Measurements from ENCODE around the gene SOHLH1. TPM values are rescaled to one million over a fixed set of nuclear protein-coding genes. Genes with fewer than 3 reads are reported as not detected.
"Not testable (repeated sequence)": the region's sequence is repeated elsewhere in the genome, so short reads cannot be mapped to it uniquely, and the experiment has no call there.

SOHLH1 gene
- polyA plus RNA-seq, 6 donors from 2014 or later: not detected

- peaks cover 0 to 6% (median 4%) of the 10 kb centered on the region in 3 donors for H3K27me3 Mint-ChIP-seq
- H3K4me1 Mint-ChIP-seq: no peaks in the 10 kb centered on the region
- DNase-seq (no peak), ATAC-seq (ENCODE audit: low read depth in 2 of 2) (no peak)
- H3K4me3 Mint-ChIP-seq: no peak overlapping the region
- H3K36me3 Mint-ChIP-seq: no peaks in the 10 kb centered on the region
- no peak overlapping the region for H3K27ac Mint-ChIP-seq
- H3K9me3 Mint-ChIP-seq: no peaks in the 10 kb centered on the region
Observed at GRCh38 chr9:135674977-135675376, 24.3 kb downstream of the SOHLH1 start.

DNA sequence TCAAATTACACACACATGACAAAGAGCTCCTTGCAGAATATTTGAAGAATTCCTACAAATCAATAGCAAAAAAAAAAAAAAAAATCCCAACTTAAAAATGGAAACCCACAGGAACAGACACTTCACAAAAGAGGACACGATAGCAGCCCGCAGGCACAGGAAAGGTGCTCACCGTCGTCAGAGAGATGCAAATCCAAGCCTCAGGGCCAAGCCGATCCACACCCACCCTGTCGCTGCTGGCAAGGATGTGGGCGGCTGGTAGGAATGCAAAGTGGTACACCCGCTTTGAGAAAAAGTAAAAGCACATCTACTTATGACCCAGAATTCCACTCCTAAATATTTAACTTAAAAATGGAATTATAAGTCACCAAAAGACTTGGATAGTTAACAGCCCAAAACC lies 25.3 kb downstream of the SOHLH1 start:
- ATAC-seq (ENCODE audit: low read depth in 2 of 2) (no peak), DNase-seq (no peak)
- H3K9me3 Mint-ChIP-seq: peaks cover 0 to 4% (median 3%) of the 10 kb centered on the region in 7 donors
- H3K27ac Mint-ChIP-seq: no peak overlapping the region
- no peaks in the 10 kb centered on the region for H3K36me3 Mint-ChIP-seq
- no peaks in the 10 kb centered on the region for H3K4me1 Mint-ChIP-seq
- H3K4me3 Mint-ChIP-seq: peak overlapping the region in 1 of 8 donors; percentile 4
- peaks cover 0 to 6% (median 4%) of the 10 kb centered on the region in 3 donors for H3K27me3 Mint-ChIP-seq

DNA sequence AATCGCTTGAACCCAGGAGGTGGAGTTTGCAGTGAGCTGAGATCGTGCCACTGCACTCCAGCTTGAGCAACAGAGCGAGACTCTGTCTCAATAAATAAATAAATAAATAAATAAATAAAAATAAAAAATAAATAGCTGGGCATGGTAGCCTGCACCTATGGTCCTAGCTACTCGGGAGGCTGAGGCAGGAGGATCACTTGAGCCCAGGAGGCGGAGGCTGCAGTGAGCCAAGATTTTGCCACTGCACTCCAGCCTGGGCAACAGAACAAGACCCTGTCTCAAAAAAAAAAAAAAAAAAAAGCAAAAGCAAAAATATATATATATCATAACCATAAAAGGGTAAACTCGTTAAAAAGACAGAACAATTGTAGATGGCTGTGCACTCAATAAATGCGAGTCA lies 26.5 kb downstream of the SOHLH1 start:
- not testable (repeated sequence) for H3K36me3 Mint-ChIP-seq; ATAC-seq (ENCODE audit: low read depth in 2 of 2); H3K4me3 Mint-ChIP-seq; DNase-seq; H3K9me3 Mint-ChIP-seq; H3K27me3 Mint-ChIP-seq; H3K4me1 Mint-ChIP-seq; H3K27ac Mint-ChIP-seq

DNA sequence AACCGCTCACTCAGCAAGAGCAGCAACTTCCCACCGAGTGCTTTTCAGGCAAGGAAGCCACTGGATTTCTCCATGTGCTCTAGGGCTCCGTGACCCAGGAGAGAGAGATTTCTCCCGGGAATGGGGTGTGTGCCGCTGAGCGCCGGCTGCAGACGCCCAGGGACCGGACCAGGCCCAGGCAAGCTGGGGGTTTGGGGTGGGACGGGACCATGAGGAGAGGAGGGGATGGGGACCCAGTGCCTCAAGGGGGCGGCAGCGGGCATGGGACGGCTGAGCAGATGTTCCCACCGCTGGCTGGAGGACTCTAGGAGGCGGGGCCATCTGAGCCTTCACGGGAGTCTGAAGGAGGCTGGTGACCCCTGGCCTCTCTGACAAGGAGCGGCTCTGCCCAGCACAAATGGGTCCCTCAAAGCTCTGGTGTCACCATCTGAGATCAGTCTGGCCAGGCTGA lies 27.7 kb downstream of the SOHLH1 start:
- Mint-ChIP-seq H3K9me3 (peaks cover 0 to 8% (median 4%) of the 10 kb centered on the region in 7 donors), H3K4me3 (no peak overlapping the region), H3K36me3 (no peaks in the 10 kb centered on the region), H3K4me1 (no peaks in the 10 kb centered on the region), H3K27me3 (peaks cover 0 to 6% (median 4%) of the 10 kb centered on the region in 3 donors), H3K27ac (no peak overlapping the region)
- DNase-seq: no peak
- no peak for ATAC-seq (ENCODE audit: low read depth in 2 of 2)

DNA sequence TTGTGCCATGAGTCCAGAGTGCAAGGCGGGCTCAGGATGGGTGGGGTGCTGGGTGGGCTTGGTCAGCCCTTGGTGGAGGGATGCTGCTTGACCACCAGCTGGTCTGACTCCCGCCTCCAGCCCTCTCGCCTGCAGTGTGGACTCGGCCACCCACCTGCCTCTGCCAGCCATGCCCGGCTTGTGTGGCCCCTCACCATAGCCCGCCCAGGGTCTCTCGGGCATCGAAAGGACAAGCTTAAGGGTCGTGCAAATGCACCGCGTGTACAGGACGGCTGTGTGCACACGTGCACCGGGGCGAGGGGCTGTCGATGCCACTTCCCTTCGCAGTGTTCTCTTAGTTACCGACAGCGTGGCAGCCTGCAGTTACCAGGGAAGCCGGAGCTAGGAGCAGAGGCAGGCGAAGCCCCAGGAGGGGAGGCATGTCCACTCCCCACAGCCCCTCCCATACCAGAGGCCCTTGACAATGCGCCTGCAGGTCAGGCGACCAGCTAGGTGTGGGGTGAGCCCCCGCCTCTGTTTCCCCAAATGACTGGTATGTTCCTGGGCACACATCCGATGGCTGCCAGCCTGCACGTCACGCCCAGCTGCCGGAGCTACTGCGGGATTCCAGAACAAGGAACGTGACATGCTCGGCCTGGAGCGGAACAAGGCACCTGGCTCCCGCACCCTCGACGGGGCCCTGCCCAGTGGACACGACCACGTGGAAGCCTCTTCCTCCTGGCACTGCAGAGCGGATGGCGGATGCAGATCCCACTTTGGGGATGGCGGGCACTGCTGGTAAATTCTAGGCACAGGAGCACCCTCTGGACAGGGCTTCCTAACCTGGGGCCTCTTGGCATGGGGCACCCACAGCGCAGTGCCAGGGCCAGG lies 28.3 kb downstream of the SOHLH1 start:
- H3K4me1 Mint-ChIP-seq: no peaks in the 10 kb centered on the region
- H3K27ac Mint-ChIP-seq: no peak overlapping the region
- DNase-seq (no peak), ATAC-seq (ENCODE audit: low read depth in 2 of 2) (no peak)
- H3K4me3 Mint-ChIP-seq: no peak overlapping the region
- H3K36me3 Mint-ChIP-seq: no peaks in the 10 kb centered on the region
- peaks cover 0 to 8% (median 4%) of the 10 kb centered on the region in 7 donors for H3K9me3 Mint-ChIP-seq
- peaks cover 0 to 6% (median 4%) of the 10 kb centered on the region in 3 donors for H3K27me3 Mint-ChIP-seq

DNA sequence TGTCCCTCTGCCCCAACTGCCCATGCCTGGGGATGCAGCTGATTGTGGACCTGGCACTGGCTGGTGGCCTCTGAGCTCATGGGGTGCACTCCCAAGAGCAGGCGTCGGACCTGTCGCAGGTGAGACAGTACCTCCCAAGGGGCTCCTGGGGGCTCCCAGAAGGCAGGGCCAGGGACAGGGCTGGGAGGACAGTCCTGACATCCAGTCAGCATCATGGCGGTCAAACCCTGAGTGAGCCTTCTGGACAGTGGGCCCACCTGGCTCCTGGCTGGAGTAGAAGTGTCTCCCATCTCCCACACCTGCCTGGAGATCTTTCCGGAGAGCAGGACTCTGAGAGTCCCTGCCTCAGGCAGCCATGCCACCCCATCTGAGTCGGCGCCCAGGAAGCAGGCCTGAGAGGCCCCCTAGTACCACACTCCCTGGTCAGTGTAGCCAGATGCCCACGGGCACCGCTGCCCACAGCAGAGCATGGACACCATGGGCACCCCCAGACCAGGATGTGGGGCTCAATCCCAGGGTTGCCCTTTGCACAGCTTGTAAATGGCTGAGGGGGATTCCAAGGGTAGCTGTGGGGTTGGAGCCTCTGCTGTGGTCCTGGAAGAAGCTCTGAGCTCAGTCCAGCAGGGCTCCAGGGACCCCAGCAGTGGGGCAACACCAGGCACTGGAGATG lies 29.5 kb downstream of the SOHLH1 start:
- H3K4me1 Mint-ChIP-seq: no peaks in the 10 kb centered on the region
- peaks cover 0 to 6% (median 4%) of the 10 kb centered on the region in 3 donors for H3K27me3 Mint-ChIP-seq
- no peak overlapping the region for H3K27ac Mint-ChIP-seq
- H3K4me3 Mint-ChIP-seq: no peak overlapping the region
- DNase-seq (no peak), ATAC-seq (ENCODE audit: low read depth in 2 of 2) (no peak)
- peaks cover 0 to 8% (median 4%) of the 10 kb centered on the region in 7 donors for H3K9me3 Mint-ChIP-seq
- no peaks in the 10 kb centered on the region for H3K36me3 Mint-ChIP-seq

GRCh38 chr9:135669018-135669417 lies 30.3 kb downstream of the SOHLH1 start:
- not testable (repeated sequence) for H3K9me3 Mint-ChIP-seq; H3K36me3 Mint-ChIP-seq; DNase-seq; ATAC-seq (ENCODE audit: low read depth in 2 of 2); H3K4me1 Mint-ChIP-seq; H3K27ac Mint-ChIP-seq
- Mint-ChIP-seq H3K27me3 (peaks cover 0 to 13% (median 4%) of the 10 kb centered on the region in 3 donors), H3K4me3 (peak overlapping the region in 1 of 8 donors; percentile 26)

DNA sequence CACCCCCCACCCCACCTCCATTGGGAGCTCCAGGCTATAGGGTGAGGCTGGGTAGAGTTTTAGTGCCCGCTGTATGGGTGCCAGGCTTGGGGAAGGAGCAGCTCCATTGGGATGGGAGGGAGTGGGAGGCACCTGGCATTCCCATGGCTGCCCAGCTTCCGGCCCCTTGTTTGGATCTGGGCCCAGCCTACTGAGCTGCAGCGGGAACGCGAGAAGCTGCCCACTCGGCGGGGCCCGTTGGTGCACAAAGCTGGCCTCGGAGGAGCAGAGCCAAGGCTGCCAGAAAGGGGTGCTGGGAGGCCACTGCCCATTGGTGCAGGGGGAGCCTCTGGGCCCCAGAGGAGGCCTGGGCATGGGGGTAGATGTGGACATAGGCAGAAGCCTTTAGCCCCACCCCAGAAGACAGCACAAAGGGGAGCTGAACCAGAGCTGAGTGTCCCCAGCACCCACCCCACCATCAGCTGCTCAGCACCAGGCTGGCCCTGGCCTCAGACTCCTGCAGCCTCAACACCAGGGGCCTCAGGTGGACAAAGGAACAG lies 31.7 kb downstream of the SOHLH1 start:
- H3K36me3 Mint-ChIP-seq: no peaks in the 10 kb centered on the region
- no peak overlapping the region for H3K4me3 Mint-ChIP-seq
- ATAC-seq (ENCODE audit: low read depth in 2 of 2): no peak
- no peaks in the 10 kb centered on the region for H3K4me1 Mint-ChIP-seq
- peaks cover 0 to 18% (median 4%) of the 10 kb centered on the region in 3 donors for H3K27me3 Mint-ChIP-seq
- H3K9me3 Mint-ChIP-seq: peaks cover 0 to 8% (median 4%) of the 10 kb centered on the region in 7 donors
- peak overlapping the region in 1 of 6 donors; percentile 71 for H3K27ac Mint-ChIP-seq
- DNase-seq: no peak

GRCh38 chr9:135666534-135667462 lies 32.5 kb downstream of the SOHLH1 start:
- no peak for DNase-seq
- peak overlapping the region in 1 of 6 donors; percentile 9 for H3K27ac Mint-ChIP-seq
- no peaks in the 10 kb centered on the region for H3K36me3 Mint-ChIP-seq
- peaks cover 0 to 12% (median 0%) of the 10 kb centered on the region in 3 donors for H3K27me3 Mint-ChIP-seq
- peaks cover 0 to 8% (median 4%) of the 10 kb centered on the region in 7 donors for H3K9me3 Mint-ChIP-seq
- H3K4me3 Mint-ChIP-seq: no peak overlapping the region
- H3K4me1 Mint-ChIP-seq: no peaks in the 10 kb centered on the region
- ATAC-seq (ENCODE audit: low read depth in 2 of 2): no peak

- peaks cover 0 to 12% (median 0%) of the 10 kb centered on the region in 3 donors for H3K27me3 Mint-ChIP-seq
- no peak overlapping the region for H3K27ac Mint-ChIP-seq
- no peak for ATAC-seq (ENCODE audit: low read depth in 2 of 2)
- no peaks in the 10 kb centered on the region for H3K4me1 Mint-ChIP-seq
- H3K4me3 Mint-ChIP-seq: no peak overlapping the region
- peaks cover 0 to 8% (median 4%) of the 10 kb centered on the region in 7 donors for H3K9me3 Mint-ChIP-seq
- no peak for DNase-seq
- H3K36me3 Mint-ChIP-seq: no peaks in the 10 kb centered on the region
Observed at GRCh38 chr9:135665795-135666189, 33.5 kb downstream of the SOHLH1 start.

GRCh38 chr9:135664801-135665794 lies 34.2 kb downstream of the SOHLH1 start:
- Mint-ChIP-seq H3K27ac (no peak overlapping the region), H3K4me3 (no peak overlapping the region), H3K4me1 (no peaks in the 10 kb centered on the region), H3K27me3 (peaks cover 0 to 12% (median 0%) of the 10 kb centered on the region in 3 donors), H3K9me3 (peaks cover 0 to 8% (median 4%) of the 10 kb centered on the region in 7 donors), H3K36me3 (no peaks in the 10 kb centered on the region)
- no peak for ATAC-seq (ENCODE audit: low read depth in 2 of 2)
- no peak for DNase-seq

DNA sequence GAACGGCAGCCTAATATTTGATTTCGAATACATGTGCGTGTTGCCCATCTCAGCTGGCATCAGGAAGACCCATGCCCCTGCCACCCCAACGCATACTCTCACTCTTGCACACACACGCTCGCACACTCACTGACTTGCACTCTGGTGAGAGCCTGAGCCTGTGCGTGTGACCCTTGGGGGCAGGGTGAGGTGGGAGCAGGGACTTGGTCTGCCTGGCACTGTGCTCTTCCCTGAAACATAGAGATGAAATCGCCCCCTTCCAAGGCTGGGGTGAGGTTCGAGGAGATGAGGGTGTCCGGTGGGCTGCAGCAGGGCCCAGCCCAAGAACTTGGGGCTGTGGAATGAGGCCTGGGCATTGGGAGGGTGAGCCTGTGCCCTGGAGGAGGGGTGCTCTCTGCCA lies 35.0 kb downstream of the SOHLH1 start:
- peaks cover 0 to 12% (median 0%) of the 10 kb centered on the region in 3 donors for H3K27me3 Mint-ChIP-seq
- H3K27ac Mint-ChIP-seq: no peak overlapping the region
- ATAC-seq (ENCODE audit: low read depth in 2 of 2) (no peak), DNase-seq (no peak)
- H3K36me3 Mint-ChIP-seq: no peaks in the 10 kb centered on the region
- peaks cover 0 to 8% (median 4%) of the 10 kb centered on the region in 7 donors for H3K9me3 Mint-ChIP-seq
- no peak overlapping the region for H3K4me3 Mint-ChIP-seq
- H3K4me1 Mint-ChIP-seq: no peaks in the 10 kb centered on the region
